GM21447 (cell line): Measurements from ENCODE around the gene LPGAT1.
A peak's percentile ranks its signal among the peaks of the same experiment; 100 is the strongest.
"Not testable (repeated sequence)": the region's sequence is repeated elsewhere in the genome, so short reads cannot be mapped to it uniquely, and the experiment has no call there.

ENCODE experiments used
- ATAC-seq: cut with Tn5 transposase; IDR thresholded peaks from one replicate; pipeline ENCODE4 v1.9.1; 2021; ENCODE audit not compliant: unreplicated experiment

Gene LPGAT1

DNA sequence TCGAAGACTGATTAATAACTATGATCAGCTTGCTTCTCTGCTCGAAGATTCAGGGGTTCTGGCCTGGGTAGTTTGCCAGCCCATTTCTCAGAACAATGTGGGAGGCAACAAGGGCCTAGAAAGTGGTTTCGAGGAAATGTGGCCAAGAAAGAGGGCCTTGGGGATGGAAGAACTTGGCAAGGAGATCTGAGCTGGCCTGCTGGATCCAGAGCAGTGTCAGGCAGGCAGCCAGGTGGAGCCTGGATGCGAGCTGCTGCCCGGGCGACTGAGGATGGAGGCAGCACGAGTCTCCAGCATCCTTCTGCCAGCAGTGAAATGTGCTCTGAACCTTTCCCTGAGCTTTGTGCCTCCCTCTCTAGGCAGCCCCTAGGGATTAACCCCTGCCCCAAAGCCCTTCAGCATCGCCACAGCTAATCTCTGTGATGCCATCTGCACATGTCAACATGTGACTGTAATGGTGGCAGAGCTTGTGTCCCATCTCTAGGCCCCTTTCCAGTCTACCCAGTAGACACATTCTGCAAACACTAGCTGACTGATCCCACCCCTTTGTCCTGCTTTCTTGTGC is 94.1 kb downstream of the LPGAT1 start:
- no peak for ATAC-seq

DNA sequence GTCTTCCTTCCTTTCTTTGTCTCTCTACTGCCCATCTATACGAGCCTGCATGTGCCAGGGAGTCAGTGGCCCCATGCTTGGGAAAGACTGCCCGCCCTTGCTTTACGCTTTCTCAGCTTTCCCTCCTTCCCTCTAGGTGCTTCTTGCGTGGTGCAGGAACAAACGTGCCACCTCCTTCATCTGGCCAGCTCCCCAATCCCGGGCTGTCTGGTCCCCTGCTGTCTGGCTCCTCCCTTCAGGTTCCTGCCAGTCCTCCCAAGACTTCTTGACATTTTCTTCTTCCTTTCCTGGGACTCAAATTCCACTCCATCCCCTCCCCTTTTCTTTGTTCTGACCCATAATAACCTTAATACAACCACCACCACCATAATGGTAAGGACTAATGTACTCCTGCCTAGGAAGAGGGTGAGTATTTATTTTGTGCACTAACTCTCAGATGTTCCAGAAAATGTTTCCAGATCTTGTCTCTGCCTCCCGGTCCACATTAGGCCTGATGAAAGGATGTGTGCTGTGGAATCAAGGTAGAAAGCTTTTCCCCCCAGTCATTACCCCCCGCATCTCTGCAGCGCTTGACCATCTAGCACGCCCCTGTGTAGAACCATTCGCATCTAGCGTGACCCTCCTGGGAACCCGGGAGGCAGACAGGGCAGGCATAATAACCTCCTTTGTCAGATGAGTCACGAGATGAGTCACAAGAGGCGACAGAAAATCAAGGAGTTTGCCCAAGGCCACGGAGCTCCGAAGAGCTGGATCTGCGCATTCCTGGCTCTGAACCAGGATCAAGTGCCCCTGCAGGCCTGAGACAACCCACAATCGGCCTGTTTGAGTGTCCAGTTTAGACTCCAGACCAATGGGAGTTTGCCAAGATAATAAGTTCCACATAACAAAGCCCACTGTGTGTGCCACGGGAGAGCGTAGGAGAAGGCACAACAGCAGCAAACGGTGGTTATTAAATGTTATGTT is 95.1 kb downstream of the LPGAT1 start:
- no peak for ATAC-seq

DNA sequence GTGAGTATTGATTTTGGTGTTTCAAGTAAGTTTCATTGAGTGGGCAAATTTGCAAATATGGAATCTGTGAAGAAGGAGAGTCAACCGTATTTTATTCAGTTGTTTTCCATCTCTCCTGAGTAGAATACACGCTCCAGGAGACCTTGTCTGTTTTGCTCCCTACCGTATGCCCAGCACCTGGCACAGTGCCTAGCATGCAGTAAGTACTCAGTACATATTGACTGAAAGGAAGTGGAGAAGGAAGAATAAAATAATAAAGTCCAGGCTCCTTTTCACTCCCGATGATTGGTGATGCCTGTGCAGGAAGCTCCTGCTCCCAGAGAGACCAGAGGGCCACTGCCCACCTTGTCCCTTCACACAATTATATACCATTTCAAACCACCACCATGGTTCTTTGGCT is 95.8 kb downstream of the LPGAT1 start:
- no peak for ATAC-seq

DNA sequence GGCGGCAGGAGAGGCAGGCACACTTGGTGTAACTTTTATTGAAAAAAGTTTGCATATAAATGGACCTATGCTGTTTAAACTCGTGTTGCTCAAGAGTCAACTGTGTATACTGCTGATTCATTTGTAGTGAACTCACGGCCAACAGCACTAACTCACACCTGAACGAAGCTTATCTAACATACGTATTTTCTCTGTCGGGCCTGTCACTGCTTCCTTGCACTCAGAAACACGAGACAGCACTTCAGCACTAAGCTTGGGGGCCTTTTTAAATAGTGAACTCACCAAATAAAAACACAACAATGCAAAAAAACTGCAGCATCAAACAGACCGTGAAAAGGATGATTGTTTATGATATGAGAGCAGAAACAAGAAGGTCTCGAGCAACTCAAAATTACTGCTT is 96.2 kb downstream of the LPGAT1 start:
- no peak for ATAC-seq

DNA sequence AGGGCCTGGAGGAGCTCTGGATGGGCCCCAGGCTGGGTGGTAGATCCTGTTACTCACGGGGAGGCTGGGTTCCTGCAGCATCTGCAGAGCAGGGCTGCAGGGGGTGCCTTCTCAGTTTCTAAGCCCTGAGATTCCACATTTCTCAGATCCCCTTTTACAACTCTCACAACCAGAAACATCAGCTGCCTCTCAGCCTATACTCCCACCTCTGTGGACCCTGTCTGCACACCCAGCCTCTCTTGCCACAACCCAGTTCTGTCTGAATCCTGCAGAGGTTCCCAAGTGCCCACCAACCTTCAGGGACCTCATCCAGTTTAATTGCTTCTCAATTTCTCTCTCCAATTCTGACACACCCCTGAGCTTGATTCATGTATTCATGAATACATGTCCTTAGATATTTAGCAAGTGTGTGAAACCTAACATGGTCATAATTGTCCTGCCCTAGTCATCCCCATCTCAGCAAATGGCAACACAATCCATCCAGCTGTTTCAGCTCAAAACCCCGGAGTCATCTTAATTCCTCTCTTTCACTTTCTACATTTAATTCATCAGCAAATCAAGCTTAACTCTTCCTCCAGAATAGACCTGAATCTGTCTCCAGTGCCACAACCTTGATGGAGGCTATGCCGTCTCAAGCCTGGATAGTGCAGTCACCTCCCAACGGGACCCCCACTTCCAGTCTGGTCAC is 98.1 kb downstream of the LPGAT1 start:
- ATAC-seq: peak; percentile 55

DNA sequence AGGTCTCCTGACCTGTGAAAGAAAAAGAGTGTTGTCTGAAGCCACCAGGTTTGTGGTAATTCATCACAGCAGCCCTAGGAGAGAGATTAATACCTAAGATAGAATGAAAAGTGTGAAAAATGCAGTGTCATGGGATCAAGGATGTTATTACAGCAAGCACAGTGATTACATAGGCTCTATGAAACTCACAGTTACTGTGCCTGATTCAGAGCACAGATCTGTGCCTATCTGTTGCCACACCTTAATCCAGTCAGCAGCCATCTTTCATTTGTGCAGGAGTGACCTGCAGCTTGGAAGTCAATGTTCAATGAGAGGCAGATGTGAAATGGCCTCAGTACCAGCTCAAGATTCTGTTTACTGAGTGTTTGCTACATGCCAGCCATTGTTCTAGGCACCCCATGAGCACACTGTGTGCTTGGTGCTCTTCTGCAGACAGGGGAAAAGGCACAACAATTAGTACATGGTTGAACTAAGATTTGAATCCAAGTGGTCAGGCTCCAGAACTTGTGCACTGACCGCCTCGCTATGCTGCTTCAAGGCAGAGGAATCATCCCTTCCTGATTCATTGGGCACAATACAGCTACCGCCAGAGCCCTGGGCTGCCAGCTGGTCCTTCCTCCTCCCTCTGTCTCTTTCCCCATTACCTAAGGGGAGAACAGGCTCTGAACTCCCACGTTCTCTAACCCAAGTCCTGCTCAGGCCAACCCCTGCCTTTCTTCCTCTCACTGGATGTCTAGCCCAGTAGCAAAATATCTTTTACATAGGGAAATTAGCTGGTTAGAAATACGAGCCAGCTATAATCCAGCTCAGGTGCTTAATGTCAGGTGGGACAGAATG is 98.9 kb downstream of the LPGAT1 start:
- ATAC-seq: no peak

DNA sequence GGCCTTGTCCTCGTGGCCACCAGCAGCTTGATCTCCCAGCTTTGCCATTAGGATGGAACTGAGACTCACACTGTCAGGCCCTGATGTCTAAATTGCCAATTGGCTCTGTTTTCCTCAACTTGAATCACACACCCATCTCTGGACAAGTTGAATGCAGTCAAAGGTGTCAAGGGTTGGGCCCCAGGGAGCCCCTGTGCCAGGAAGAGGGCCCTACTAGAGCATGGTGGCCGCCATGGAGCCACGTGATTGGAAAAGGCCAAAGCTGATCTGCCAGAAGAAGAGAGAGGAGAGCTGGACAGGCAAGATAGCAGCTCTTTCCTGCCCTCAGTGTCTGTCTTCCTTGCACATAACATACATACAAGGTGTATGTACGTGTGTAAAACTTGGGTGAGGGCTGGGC is 100.2 kb downstream of the LPGAT1 start:
- ATAC-seq: no peak

DNA sequence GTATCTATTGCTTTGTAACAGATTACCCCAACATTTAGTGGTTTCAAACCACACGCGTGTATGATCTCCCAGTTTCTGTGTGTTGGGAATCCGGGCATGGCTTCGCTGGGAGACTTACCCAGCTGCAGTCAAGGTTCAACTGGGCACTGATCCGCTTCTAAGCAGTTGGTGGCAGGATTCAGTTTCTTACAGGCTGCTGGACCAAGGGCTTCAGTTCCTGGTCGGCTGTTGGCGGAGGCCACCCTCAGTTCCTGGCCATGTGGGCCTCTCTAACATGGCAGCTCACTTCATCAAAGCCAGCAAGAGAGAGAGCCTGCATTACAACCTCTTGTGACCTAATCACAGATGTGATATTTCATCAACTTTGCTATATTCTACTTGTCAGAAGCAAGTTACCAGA is 101.3 kb downstream of the LPGAT1 start:
- ATAC-seq: no peak

DNA sequence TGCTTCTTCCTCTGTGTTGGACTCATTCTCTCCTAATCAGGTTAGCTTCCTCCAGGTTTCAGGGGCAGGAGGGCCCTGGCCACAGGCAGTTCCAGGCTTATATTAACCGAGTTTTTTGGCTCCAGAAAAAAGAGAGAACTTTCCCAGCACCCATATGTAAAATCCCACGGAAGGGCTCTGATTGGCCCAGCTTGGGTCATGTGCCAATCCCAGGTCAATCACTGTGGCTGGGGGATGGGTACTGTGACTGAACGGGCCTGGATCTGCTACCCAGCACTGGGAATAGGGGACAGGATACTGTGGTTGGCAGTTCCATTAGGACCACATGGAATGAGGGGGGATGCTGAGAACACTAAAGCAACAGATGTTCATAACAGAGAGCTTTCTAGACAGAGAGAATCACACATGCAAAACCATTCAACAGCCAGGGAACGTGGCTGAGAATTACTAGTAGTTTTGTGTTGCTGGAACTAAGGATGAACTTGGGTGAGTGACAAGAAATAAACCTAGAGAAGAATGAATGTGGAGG is 104.0 kb downstream of the LPGAT1 start:
- no peak for ATAC-seq

DNA sequence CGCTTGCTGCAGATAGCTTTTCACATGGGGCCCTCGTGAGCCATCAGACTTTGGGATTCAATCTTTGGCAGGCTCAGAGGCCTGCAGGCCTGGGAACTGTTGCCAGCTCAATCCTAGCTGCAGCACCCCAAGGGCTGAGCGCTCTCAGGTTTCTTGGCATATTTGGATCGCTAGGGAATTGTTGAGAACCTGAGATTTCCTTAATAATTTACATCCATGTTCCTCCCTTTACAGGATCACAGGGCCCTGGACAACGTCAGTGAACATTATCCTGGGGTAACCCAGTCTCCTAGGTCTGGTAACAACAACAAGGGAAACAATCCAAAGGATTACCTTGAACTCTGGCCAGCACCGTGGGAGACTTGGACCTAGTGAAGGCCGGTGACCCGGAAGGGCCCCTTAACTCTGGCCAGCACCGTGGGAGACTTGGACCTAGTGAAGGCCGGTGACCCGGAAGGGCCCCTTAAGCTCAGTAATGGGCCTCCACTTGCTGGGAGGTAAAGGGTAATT is 105.8 kb downstream of the LPGAT1 start:
- ATAC-seq: no peak

DNA sequence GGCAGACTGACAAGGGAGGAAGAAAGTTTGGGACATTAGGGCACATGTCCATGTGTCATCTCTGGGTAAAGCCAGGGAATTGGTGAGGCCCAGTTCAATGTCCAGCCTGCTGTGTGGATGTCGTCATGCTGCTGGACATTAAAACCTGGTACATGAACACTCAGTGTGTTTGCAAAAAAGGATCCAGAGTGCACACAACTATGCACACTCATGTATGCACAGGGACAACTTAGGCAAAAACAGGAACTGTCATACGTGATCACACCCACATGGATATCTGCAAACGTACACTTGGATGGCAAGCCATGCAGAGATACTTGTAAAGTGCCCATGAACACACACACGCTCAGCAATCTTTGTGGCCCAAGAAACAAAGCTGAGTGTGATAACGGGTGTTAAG is 107.3 kb downstream of the LPGAT1 start:
- ATAC-seq: no peak

DNA sequence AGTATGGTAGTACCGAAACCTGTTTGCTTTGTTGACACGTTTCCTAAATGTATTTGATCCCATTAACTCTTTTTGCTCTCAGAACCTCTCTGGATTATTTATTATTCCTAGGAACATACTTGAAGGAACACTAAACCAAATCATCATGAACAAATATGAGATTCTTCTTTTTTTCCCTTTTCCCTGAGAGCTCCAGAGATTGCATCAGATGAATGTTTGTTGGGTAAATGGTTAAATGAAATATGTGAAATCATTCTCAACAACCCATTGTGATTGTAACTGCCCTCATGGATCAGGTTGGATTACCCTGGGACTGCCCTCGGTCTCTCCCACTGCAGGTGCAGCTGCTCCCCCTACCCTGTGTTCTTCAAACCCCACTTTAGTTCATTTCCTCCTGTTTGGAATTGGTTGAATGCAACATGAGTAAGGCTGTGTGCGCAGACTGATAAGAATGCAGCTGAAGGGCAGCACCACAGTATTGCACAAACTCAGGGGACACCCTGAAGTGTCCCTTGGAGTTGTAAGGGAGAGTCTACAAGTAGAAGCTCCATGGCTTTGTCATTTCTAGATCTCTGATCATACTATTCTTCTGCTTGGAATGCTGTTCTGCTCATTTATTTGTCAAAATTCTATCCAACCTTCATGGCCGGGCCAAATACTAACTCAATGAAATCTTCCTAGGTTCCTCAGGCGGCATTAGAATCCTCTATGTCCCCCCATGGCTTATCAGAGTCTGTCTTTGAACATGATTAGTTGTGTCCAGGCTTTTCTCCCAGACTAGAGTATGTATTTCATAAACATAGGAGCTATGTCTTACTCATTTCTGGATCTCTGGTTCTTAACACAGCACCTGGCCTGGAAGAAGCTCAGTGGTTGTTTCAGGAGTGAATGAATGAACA is 108.0 kb downstream of the LPGAT1 start:
- no peak for ATAC-seq

DNA sequence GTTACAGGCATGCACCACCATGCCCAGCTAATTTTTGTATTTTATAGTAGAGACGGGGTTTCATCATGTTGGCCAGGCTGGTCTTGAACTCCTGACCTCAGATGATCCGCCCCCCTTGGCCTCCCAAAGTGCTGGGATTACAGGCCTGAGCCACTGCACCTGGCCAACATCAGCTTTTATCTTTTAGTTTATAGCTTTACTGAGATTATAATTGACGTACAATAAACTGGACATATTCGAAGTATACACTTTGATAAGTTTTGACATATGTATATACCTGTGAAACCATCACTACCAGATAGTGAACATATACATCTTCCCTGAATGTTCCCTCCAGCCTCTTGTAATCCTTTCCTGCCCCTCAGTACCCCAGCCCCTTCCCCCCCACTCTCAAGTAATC is 114.0 kb downstream of the LPGAT1 start:
- not testable (repeated sequence) for ATAC-seq

DNA sequence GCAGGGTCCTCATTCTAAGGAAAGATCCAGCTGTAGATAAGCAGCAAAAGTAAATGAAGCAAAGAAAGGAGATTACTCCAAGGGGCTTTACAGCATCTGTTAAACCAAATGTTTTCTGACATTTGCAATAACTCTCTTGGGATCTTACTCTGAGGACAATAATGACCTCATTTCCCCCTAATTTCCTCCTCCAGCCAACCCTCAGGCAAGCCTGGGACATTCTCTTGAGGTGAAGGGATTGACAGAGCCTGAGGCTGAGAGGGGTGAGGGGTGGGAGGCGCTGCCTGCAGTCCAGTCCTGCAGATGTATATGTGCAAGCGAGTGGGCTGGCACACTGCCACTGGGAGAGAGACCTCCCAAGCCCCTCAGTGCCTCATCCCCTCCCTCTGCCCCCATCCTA is 114.6 kb downstream of the LPGAT1 start:
- no peak for ATAC-seq

DNA sequence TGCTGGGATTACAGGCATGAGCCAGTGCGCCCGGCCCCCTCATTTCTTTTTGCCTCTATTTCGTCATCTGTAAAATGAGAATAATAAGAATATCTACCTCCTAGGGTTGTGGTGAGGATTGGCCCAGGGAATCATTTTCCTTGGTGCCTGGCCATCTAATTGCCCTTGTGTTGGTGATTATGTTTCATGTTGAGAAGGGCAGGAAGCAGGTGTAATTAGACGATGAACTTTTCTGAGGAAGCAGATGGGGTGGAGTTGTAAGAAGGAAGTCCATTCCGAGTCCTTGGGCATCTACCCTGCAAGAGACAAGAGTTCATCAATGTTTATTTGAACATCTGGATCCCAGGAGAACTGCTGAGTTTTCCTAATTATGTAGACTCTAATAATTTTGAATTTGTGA is 116.4 kb downstream of the LPGAT1 start:
- ATAC-seq: no peak

DNA sequence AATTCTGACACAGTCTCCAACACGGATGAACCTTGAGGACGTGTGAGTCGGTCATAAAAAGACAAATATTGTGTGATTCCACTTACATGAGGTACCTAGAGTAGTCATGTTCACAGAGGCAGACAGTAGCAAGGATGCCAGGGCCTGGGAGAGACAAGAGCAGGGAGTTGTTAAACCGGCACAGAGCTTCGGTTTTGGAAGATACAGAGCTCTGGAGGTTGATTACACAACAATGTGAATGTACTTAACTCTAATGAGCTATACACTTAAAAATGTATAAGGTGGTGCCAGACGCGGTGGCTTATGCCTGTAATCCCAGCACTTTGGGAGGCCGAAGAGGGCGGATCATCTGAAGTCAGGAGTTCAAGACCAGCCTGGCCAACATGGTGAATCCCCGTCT is 117.3 kb downstream of the LPGAT1 start:
- no peak for ATAC-seq

DNA sequence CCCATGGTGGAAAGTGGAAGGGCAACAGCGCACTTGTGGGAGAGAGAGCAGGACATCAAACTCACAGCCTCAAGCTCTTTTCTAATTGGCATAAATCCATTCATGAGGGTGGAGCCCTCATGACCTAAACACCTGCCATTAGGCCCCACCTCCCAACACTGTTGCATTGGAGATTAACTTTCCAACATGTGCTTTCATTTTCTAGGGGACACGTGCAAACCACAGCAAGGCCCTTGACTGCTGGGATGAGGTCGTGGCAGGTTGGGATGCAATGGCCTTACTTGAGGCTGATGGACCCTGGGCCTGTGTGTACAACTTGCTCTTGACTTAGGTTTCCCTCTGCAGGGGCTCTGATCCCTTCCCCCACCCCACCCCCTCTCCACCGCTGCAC is 119.3 kb downstream of the LPGAT1 start:
- no peak for ATAC-seq

DNA sequence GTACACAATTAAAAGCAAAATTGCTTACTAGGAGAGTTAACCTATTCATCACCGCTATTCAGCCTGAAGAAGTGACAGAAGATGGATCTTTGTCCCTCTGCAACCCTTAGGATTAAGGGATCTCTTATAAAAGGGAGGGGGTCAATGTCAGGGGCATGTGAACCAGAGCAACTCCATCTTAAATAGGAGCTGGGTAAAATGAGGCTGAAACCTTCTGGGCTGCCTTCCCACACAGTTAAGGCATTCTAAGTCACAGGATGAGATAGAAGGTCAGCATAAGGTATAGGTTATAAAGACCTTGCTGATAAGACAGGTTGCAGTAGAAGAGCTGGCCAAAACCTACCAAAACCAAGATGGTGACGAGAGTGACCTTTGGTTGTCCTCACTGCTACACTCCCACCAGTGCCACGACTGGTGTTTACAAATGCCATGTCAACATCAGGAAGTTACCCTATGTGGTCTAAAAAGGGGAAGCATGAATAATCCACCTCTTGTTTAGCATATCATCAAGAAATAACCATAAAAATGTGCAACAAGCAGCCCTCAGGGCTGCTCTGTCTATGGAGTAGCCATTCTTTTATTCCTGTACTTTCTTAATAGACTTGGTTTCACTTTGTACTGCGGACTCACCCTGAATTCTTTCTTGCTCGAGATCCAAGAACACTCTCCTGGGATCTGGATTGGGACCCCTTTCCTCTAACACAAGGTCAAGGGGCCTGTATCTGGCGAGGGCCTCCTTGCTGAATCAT is 119.8 kb downstream of the LPGAT1 start:
- ATAC-seq: no peak

DNA sequence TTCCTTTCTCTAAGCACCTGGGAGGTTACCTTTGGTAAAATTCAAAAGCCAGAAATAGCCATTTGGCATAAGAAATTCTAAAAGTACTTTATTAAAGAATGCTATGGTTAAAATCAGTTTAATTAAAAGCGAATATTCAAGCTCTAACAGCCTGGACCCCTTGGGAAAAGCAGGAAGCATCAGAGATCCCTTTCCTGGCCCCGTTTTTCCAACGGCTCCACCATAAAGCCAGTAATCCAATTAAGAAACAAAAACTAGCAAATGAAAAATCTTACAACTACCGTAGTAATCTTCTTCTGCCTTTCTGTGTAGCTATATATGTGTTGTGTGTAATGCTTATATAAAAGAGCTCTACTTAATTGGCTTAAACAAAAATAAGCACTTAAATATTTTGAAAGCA is 121.6 kb downstream of the LPGAT1 start:
- ATAC-seq: no peak
